CD4-positive, alpha-beta T cell treated with Interleukin-1 beta for 1 hour (primary cell): ENCODE measurements around the gene PDE6A.
A peak's percentile ranks its signal among the peaks of the same experiment; 100 is the strongest.
"Not testable (repeated sequence)": the region's sequence is repeated elsewhere in the genome, so short reads cannot be mapped to it uniquely, and the experiment has no call there.

ENCODE experiments used
- DNase-seq, 2 donors: peaks; one replicate each; pipeline ENCODE4 v3.0.0-alpha.2; 2020 to 2022

The PDE6A gene

GRCh38 chr5:149951138-149951749 lies 6.7 kb upstream of the PDE6A start:
- DNase-seq: no peak

GRCh38 chr5:149948993-149949392 lies 4.4 kb upstream of the PDE6A start:
- DNase-seq: no peak

GRCh38 chr5:149946118-149946517 lies 1.5 kb upstream of the PDE6A start:
- no peak for DNase-seq

GRCh38 chr5:149943177-149943949 lies 1.2 kb downstream of the PDE6A start:
- DNase-seq: not testable (repeated sequence)

DNA sequence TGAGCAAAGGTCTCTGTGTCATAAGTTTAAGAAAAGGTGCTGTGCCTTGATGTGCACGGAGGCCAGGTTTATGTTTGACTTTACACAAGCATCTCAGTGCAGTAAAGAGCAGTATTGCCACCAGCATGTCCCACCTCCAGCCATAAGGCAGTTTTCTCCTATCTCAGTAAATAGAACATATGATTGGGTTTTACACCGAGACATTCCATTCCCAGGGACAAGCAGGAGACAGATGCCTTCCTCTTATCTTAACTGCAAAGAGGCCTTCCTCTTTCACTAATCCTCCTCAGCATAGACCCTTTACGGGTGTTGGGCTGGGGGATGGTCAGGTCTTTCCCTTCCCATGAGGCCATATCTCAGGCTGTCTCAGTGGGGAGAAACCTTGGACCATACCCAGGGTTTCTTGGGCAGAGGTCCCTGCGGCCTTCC lies 1.8 kb downstream of the PDE6A start:
- not testable (repeated sequence) for DNase-seq

GRCh38 chr5:149942199-149942598 lies 2.4 kb downstream of the PDE6A start:
- DNase-seq: no peak

DNA sequence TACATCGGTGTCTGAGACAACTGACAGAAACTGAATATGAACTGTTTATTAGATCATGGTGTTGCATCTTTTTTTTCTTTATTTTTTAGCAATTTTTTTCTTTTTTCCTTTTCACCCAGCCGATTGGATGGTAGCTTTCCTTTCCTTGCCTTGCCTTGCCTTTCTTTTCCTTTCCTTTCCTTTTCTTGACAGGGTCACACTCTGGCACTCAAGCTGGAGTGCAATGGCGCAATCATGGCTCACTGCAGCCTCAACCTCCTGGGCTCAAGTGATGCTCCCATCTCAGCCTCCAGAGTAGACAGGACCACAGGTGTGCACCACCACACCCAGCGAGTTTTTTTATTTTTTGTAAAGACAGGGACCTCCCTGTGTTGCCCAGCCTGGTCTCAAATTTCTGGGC lies 2.8 kb downstream of the PDE6A start:
- DNase-seq: no peak

GRCh38 chr5:149940941-149941644 lies 3.5 kb downstream of the PDE6A start:
- DNase-seq: no peak

DNA sequence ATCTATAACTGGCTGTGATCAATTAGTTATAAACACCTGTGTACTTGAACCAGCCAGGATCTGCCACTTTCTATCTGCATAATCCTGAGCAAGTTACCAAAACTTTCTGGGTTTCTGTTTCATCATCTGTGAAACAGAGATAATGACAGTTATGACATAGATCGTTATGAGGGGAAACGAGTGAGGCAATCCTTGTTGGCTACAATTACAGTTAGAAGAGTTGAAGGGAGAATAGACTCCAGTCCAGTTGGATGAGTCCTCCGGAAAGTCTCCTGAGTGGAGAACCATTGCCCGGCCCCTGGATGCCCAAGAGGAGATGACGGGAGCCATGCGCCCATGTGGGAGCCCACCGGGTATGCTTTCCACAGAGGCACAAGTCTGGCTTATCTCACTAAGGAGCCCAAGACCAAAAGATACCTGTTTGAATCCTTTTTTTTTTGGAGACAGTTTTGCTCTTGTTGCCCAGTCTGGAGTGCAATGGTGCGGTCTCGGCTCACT lies 4.5 kb downstream of the PDE6A start:
- DNase-seq: no peak

DNA sequence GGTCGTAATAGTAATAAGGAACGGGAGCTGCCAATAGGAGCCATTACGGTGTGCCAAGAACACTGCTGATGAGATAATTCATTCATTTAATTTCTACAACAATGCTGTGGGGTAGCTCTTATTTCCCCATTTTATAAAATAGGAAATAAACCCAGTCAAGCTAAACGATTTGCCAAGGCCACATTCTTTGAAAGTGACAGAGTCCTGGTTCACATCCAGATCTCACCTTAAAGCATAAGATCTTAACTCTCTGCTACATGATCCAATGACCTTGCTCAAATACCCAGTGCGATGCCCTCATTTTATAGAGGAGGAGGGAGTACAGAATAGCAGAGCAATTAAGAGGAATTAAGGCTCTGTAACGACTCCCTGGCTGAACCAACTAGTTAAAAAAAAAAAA lies 5.0 kb downstream of the PDE6A start:
- no peak for DNase-seq

- DNase-seq: peak in 1 of 2 donors; percentile 71
Observed at GRCh38 chr5:149938791-149939358, 5.7 kb downstream of the PDE6A start.

- DNase-seq: no peak
Observed at GRCh38 chr5:149938279-149938678, 6.3 kb downstream of the PDE6A start.

- DNase-seq: no peak
Observed at GRCh38 chr5:149937610-149938009, 7.0 kb downstream of the PDE6A start.

DNA sequence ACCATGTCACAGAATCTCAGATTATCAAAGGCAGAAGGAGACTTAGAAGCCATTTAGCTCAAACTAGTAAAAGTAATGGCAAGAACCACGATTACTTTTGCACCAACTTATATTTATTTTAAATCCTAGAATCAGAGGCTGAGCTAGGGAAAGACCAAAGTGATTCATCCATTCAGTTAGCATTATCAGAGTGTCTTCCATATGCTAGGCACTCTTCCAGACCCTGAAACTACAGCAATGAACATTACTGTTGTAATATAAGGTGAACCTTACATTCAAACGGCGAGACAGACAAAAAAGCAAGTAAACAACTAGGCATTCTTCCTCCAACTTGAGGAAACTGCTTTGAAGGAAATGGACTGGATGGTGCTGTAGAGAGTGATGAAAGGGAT lies 7.9 kb downstream of the PDE6A start:
- DNase-seq: no peak

GRCh38 chr5:149936044-149936699 lies 8.4 kb downstream of the PDE6A start:
- no peak for DNase-seq

- no peak for DNase-seq
Observed at GRCh38 chr5:149935431-149935901, 9.1 kb downstream of the PDE6A start.

DNA sequence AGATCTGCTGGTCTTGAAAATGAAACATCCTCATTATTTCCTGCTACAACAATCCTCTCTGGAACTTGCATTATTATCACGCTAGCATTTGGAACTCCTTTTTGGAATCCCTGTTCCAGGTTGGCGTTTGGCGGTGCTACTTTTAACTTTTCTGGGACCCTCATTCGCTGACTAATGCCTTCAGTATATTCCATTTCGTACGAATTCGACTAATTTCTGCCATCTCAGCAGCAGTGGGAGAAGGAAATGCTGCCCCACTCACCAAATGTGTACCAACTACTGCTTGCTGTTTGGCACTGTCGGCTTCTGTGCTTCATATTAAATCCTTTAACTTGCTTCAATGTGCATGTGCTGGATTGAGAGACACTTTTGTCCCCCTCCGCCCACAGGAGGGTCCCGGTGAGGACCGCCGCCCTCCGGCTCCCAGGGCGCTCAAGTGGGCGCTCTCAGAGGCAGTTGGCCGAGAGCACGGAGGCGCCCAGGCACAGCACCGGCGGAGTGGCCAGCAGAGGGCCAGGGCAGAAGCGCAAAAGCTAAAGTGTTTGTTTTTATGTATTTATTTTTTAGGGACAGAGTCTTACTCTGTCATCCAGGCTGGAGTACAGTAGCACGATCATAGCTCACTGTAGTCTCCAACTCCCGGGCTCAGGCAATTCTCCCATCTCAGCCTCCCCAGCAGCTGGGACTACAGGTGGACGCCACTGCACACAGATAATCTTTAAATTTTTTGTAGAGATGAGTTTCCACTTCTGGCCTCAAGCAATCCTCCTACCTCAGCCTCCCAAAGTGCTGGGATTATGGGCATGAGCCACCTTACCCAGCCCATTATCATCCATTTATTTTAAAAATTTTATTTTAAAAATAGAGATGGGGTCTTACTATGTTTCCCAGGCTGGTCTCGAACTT lies 11.9 kb downstream of the PDE6A start:
- no peak for DNase-seq

- no peak for DNase-seq
Observed at GRCh38 chr5:149931992-149932436, 12.6 kb downstream of the PDE6A start.

DNA sequence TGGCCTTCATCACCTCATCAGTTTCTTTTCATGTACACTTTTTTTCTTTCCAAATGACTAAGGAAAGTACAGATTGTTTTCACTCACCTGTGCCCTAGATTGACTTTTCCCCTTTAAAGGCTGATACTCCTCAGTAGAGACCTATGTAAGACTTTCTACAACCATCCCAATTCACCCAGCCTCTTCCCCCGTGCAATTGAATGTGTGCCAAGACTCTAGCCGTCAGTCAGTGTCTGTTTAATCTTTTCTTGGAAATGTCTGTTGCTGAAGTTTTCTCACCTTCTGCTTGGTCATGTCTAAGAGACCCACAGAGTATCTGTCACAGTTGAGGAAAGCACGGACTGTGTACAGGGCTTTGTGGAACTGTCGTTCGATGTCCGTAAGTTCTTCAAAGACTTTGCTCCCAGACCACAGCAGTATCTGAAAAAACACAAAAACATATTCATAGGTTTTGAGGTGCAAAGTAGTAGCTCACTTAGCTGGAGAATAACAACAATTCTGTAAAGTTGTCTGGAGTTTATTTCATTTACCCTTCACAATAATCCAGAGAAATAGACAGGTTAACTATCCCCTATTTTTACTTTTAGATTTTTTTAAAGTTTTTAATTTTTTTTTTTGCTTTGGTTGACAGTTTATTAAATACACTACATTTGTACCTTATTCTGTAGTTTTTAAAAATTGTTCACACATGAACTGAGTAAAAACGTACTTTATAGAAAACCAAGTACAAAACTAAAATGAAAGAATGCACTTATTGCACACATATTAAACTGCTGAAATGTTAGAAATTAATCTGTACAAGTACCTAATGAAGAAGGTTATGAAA lies 13.6 kb downstream of the PDE6A start:
- DNase-seq: no peak

- DNase-seq: no peak
Observed at GRCh38 chr5:149930043-149930748, 14.4 kb downstream of the PDE6A start.
